Non-pigmented ciliary epithelial cell (primary cell): ENCODE data around the gene ZNF385C.

Experiments
- DNase-seq: peaks from one replicate; pipeline ENCODE4 v3.0.0-alpha.2; 2010; ENCODE audit warnings: low read depth

Gene ZNF385C

DNA sequence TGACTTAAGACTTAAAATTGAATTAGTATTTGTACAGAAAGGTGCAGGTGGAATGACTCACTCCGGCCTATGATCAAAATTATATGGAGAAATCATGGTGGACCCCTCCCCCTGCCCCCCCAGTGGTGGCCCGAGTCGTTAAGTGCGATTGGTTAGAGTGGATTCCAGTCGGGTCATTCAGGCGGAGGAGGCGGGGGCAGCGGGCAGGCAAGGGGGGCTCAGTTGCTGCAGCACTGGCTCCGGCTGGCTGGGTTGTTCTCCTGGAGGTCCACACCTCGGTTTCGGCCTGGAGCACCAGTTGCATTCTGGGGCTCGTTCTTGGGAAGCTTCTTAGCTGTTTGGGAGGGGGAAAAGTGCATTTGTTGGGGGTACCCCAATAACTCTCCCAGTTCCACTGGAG lies 27.3 kb upstream of the ZNF385C start:
- no peak for DNase-seq

DNA sequence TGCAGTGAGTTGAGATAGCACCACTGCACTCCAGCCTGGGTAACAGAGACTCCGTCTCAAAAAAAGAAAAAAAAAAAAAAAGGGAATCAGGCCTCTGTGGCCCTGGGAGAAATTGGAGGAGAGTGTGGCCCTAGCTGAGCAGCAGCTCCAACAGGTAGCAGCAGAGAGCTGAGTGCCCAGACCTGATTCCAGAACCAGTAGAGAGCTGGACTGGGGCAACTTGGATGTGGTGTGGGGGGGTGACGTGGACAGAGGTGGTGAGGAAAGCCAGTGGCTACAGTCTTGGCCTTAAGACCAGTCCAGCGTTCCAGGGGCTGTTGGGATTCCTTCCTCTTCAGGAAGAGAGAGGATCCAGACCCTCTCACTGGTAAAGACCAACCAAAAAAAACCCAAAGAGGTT lies 26.0 kb upstream of the ZNF385C start:
- no peak for DNase-seq

DNA sequence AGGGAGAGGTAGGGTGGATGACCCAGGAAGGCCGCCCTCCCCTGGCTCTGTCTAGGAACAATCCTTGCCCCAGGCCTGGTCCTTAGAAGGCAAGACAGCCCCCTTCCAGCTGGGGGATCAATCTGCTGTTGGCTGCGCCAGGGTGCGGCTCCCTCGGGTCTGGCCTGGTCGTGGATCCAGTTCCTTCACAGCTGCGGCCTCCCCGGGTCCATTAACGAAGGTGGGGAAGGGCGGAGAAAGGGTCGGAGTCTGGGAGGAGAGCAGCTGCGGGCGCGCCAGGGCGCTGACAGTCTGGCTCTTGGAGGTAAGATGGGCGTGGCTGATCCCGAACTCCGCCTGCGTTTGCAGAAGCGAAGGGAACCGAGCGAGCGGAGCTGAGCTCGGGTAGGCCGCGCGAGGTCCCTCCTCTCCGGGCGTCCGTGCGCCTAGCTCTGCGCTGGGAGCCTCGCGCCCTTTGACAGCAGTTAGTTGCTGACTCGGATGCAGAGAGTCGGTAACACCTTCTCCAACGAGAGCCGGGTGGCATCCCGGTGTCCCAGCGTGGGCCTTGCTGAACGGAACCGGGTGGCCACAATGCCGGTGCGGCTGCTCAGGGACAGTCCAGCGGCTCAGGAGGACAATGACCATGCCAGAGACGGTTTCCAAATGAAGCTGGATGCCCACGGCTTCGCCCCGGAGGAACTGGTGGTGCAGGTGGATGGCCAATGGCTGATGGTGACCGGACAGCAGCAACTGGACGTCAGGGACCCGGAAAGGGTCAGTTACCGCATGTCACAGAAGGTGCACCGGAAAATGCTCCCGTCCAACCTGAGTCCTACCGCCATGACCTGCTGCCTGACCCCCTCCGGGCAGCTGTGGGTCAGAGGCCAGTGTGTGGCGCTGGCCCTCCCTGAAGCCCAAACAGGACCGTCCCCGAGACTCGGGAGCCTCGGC lies 24.4 kb upstream of the ZNF385C start, which contains the start of gene HSPB9:
HSPB9 (plus strand) TSS at position 434 of the 933 bp plus-strand sequence; CDS start at position 481, 47 bp downstream.
- DNase-seq, result no peak

DNA sequence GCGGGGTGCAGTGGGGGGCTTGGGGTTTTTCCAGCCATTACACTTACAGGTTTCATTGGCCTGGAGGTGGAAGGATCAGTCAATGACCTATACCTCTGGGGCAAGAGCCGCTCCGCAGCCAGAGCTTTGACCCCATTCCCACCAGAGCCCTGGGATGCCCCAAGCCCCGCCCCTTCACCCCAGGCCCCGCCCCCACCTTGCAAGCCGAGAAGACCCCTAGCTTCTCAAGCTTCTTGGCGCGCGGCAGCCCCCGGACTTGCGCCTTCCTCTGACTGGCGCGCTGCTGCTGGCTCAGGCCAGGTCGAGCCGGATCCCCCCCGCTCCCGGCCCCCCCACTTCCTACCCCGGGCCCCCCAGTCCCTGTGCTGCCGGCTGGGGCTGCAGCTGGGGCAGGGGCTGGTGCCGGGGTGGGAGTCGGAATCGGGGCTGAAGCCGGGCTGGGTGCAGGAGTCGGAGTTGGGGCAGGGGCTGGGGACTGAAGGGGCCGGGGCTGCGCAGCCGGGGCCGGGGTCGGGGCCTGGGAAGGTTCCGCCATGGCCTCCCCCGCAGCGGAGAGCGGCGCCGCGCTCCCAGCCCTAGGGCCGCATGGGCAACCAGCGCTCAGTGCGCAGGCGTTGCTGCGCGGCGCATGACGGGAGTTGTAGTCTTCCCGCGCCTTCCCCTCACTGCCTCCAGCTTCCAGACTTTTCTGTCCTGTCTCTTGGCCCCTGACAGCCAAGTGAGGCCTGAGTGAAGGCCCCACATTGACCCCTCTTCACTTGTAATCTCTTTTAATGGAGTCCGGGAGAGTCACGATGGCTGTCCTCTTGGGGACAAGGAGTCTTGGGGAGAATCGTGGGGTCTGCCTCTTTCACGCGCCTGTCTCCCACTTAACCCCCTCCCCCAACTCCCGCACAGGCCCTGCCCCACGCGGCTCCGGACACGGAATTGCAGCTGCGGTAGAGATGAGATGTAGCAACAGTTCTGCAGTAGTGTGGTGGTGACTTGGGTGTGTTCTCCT lies 22.8 kb upstream of the ZNF385C start, which contains the start of gene KAT2A:
KAT2A (minus strand) TSS at position 598 of the 1,000 bp plus-strand sequence; CDS start at position 535, 63 bp downstream.
- DNase-seq, result no peak

DNA sequence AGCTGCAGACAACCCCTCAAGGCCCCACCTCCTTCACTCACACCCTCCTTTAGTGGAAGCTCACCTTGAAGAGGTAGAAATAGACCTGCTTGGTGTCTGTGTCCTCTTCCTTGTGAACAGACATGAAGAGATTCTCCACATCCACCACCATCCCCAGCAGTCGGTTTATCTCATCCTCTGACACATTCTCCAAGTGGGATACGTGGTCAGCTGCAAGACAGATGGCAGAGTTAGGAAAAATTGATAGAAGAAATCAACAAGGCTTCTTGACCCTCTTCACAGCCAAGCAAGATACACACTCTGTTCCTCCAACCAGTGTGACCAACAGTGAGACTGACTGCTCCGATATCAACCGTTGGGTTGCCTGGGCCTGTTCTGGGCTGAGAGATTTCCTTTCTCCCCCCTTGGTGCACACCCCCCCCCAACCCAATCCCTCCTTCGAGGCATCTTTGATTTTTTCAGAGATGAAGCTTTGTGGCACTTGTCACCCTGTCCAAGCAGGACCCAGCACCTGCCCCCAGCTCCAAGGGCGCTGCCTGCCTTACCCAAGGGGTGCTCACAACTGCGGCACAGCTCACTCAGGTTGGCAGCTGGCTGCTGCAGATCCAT lies 22.0 kb upstream of the ZNF385C start:
- DNase-seq, result no peak

DNA sequence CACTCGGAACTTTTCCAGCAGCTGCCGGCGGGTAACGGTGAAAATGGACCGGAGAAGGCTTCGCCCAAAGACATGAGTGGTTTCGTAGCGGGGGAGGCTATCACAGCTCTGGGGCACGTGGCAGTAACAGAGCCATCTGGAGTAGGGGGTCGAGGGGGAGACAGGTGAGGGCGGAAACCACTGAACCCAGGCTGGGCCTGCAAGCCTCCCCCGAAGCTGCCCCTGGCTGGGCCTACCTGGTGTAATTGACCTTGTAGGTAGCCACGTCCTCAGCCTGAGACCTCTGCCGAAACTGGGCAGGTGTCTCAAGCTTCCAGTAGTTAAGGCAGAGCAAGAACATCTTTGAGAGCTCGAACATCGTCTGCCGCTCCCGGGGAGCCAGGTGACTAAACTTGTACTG lies 21.0 kb upstream of the ZNF385C start:
- no peak for DNase-seq

DNA sequence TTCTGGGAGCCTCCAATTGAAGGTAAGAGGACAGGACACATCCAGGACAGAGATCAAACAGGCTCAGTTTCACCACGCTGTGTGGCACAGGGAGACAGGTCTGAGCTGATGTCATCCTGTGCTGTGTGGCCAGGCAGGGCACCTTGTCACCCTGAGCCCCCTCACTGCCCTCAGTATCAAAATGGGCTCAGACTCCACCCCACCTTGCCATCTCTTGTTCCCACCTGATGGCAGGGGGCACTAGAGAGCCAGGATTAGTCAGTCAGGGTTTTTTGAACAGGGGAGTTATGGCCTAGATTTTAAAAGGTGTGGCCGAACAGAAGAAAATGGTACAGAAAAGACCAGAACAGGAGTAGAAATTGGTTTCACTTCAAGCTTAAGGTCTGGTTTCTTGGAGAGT lies 20.3 kb upstream of the ZNF385C start:
- DNase-seq, result no peak

DNA sequence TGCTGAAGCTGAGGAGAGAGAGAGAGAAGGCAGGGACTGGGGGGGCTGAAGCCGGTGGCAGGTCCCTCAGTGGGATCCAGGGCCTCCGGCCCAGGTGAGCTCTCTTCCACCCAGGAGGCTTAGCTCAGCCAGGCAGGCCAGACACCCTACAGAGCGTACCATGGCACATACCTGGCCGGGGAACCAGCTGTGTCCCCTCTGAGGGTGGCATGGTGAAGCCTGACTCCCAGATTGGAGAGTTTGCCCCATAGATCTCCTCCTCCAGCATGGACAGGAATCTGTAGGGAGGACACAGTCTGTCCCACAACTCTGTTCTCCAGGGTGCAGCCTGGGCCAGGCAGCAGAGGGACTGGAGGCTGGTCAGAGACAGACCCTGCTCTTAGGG lies 19.8 kb upstream of the ZNF385C start:
- no peak for DNase-seq

DNA sequence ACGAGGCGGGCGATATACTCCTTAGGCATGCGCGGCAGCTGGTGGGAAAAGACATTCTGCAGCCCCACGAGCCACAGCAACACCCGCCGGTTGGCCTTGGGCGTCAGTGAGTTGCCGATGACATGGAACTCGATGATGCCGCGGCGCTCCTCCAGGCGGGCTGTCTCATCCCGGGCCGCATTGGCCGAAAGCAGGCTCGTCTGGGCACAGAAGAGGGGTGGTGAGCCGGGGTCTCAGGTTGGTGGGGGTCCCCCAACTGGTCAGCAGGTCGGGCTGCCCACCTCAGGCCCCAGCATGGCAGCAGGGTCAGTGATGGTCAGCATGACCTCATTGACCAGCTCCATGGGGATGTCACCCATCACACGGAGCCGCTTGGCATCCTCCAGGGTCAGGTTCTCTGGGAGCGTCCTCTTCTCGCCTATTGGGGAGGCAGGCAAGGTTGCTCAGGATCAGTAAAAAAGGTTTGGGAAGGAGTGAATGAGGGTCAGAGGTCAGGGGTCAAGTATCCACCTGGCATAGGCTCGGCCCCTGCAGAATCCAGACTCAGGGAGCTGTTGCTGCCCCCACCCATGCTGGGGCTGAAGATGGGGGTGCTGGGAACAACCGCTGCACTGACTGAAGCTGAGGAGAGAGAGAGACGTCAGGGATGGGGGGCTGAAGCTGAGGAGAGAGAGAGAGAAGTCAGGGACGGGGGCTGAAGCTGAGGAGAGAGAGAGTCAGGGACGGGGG lies 19.3 kb upstream of the ZNF385C start:
- DNase-seq, result no peak

DNA sequence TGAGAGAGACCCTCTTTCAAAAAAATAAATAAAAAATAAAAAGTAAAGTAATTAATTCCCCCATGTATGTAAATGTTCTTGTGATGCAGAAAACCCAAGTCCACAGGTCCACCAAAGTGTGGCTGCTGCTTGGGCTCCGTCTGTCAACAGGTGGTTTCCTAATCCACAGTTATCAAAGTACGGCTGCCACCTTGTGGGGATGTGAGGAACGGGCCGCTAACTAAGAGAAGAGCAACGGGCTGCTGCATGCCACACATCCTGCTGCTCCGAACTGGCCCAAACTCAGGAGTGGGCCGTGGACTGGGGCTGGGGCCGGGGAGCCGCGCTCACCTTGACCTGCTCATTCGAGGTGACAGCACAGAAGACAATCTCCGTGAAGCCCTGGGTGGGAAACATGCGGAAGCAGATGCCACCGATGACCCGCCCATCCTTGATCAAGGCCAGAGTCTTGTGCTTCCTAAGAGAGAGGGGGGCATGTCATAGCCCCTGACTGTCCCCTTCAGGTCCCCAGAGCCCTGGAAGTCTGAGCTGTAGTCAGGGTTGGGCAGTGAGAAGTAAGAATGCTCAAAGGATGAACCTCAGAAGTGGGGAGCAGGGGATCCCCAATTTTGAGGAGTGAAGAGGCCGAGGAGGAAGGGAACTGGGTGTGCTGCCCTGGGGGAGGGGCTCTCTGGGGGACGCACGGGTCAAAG lies 18.6 kb upstream of the ZNF385C start:
- no peak for DNase-seq

DNA sequence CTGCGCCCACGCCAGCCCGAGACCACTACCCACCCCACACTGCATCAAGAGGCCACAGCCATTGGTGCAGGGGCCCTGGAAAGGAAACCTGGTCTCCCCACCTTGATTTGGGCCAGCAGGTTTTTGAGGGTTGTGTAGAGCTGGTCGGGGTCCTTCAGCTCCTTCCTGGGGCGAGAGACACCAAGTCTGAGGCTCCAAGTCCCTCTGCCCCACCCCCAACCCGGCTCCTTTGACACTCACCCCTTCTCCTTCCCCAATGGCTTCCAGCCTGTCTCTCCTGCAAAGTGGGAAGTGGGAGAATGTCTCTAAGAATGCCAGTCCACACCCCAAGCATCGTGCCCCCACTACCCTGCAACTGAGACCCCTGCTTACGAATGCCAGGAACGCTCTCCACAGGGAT lies 15.8 kb upstream of the ZNF385C start:
- DNase-seq, result no peak

DNA sequence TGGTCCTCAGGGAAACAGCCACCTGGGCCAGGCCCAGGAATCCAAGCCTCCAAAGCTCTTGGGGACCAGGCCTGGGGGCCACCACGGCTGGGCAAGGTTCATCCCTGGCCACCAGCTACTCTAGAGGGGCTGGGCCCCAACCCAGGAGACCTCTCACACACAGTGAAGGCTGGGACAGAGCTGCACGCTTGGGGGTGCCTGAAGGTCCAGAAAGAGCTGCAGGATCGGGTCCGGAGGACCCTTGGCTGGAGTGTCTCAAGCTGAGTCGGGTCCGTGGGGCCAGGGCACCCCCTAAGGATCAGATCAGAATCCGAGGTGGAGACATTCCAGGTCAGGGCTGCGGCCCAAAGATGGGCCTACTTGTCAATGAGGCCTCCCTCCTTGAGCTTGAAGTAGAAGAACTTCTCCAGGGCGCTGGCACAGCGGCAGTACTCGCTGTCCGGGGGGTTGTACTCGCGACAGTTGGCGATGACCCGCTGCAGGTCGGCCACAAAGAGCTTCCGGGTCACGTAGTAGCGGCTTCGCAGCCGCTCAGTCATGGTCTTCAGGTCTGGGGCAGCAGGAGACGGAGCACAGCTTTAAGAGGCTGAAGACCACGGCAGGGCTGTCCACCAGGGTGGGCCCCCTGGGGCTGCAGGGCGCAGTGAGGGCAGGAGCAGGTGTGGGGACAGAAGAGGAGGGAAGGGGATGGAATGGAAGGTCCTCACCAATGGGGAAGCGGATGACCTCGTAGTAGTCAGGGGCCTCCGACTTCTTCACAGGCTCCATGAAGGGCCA lies 15.2 kb upstream of the ZNF385C start:
- DNase-seq, result no peak

DNA sequence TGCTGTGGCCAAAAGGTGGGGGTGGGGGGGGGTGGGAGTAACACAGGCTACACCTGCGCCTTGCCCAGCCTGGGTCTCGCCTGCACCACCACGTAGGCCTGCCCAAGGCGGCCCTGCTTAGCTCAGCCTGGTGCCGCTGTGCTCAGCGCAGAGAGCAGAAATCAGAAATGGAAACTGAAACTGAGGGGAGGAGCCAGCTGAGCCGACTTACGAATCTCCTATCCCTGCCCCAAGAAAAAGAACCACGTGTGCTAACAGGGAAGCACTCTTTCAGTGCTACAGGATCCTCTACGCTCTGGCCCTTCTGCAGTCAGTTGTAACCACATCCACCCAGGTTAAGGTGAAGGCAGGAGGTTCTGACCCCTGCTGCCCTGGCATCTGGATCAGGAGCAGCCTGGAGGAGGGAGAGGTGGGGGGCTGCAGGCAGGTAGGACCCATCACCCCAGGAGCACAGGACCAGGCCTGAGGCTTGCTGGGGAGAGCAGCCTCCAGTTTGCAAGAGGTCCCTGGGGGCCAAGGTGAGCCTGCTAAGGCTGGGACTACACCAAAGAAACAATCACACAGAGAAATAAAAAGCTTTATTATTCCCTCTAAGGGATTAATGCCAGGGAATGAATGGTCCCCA lies 14.4 kb upstream of the ZNF385C start, which contains the start of gene DHX58:
DHX58 (minus strand) TSS at position 163 of the 625 bp plus-strand sequence. CDS start 822 bp downstream, outside the sequence.
- peak; percentile 50 for DNase-seq

DNA sequence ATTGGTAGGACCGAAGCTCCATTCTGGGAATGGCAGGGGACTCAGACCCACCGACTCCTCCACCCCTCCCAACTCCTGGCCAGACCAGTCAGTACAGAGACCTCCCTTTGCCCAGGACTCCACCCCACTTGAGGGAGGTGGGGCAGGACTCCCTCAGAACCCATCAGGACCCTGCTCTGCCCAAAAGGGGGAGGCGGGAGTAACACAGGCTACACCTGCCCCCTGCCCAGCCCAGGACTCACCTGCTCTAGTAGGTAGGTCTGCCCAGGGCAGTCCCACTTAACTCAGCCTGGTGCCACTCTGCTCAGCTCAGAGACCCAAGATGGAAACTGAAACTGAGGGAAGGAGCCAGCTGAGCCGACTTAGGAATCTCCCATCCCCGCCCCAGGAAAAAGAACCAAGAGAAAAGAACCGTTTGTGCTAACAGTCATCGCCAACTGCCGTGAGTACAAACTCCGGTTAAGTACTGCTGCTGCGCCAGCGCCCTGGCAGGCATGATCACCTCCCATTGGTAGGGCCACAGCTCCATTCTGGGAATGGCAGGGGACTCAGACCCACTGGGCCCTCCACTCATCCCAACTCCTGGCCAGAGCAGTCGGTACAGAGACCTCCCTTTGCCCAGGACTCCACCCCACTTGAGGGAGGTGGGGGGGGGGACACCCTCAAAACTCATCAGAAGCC lies 13.7 kb upstream of the ZNF385C start:
- no peak for DNase-seq

DNA sequence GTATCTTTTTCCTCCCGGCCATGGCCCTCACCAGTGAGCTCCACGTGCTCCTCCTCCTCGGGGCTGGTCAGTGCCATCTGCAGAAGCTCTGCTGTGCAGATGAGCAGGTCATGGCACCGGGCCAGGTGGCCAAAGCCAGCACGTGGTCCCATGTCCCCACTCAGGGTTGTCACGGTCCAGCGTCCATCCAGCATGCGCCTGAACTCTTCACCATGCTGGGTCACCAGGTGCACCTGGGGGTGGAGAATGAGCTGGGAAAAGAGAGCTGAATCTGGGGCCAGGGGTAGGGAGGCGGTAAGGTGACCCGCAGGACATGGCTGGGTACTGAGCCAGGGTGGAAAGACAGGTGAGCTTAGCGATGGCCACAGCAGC lies 13.0 kb upstream of the ZNF385C start:
- DNase-seq, result no peak

DNA sequence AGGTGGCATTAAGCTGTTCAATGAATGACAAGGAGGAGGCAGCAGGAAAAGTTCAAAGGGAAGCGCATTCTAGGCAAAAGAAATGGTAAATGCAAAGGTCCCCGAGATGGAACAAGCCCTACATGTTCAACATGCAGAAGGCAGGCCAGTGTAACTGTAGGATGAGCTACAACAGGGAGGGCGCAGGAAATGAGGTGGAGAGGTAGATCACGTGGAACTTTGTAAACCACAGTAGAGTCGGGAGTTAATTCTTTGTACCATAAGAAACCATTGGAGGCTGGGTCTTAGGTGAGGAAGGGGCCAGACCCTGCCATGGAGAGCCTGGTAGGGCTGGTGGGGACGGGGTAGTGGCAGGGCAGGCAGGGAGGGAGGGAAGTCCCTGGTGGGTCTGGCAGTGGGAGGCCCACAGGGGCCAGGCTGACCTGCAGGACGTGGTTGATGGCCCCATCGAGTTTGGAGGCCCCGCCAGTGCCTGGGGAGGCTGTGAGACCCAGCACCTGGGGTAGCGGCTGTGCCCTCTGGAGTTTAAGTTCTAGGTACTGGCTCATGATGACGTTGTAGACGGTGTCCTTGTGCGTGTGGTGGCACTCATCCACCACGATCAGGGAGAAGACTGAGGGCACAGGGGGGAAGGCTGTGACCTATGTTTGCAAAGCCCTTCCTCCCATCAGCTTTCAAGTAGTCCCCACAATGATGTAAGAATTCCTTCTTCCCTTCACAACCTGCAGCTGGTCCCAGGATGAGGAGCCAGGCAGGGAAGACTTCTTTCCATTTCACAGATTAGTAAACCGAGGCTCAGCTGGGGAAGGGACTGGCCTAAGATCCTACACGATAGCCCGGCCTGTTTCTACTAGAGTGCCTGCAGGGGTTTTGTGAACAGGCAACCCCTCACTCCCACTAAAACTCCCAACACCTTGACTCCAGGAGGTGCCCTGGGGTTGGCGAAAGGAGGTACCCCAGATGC lies 12.3 kb upstream of the ZNF385C start:
- DNase-seq, result no peak

DNA sequence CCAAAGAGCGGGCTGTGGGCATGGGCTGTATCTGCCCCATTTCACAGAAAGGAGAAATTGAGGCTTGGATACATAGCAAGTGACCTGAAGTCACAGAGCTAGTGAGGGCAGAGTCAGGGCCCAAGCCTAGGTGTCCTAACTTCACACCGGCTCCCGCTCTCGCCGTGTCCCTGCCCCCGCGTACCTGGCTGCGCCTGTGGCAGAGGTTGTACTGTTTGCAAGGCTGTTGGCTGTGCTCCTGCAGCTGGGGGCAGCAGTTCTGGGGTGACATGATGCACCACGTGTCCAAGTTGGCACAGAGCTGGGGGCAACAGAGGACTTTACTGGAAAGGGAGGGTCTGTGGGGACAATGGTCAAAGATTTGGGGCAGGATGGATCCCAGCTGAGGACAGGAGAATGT lies 10.8 kb upstream of the ZNF385C start:
- no peak for DNase-seq
